GM23248 (cell line): ENCODE results near the gene EIF4A3.

Experiments used
- EZH2 ChIP-seq: fragments of 200-600 bp; sonication (generic); IDR thresholded peaks from 2 replicates; pipeline ENCODE4 v1.6.1; 2018; ENCODE audit warnings: antibody characterized with exemption, mild to moderate bottlenecking; ENCODE audit not compliant: insufficient read depth, poor library complexity, severe bottlenecking
- EZH2phosphoT487 ChIP-seq: fragments of 200-600 bp; sonication (generic); IDR thresholded peaks from 2 replicates; pipeline ENCODE4 v1.6.1; 2018; ENCODE audit warnings: antibody characterized with exemption, moderate library complexity, mild to moderate bottlenecking, low read depth; ENCODE audit not compliant: insufficient read depth

DNA sequence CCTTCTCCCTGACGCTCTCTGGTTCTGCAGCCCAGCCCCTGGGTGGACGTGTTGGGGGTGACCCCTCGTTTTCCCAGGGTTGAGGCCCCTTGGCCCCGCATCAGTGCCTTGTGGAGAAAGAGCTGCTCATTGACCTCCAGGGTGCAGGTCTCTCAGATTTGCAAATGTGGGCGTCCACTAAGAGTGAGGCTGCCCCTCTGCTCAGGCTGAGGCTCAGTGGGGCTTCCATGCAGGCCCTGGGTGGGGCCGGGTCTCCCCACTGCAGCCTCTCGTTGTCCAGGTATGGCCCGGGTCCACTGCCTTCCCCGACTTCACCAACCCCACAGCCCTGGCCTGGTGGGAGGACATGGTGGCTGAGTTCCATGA is 36.5 kb downstream of the EIF4A3 start:
- no peak for TF ChIP-seq EZH2
- TF ChIP-seq EZH2phosphoT487: no peak
